Neural crest cell (in vitro differentiated cells): ENCODE results near the gene TGIF2. TPM values are rescaled to one million over a fixed set of nuclear protein-coding genes. Genes with fewer than 3 reads are reported as not detected.

ENCODE experiments used
- DNase-seq: peaks from one replicate; pipeline ENCODE4 v3.0.0; 2021; ENCODE audit warnings: low read depth, mixed read lengths, low spot score
- H3K27ac Mint-ChIP-seq: one replicate; pipeline ENCODE4 v1.8.0; 2021; ENCODE audit warnings: mild to moderate bottlenecking, mixed read lengths; ENCODE audit not compliant: unreplicated experiment
- H3K27me3 Mint-ChIP-seq: 2 replicates; pipeline ENCODE4 v1.8.0; 2021; ENCODE audit warnings: low read depth, mild to moderate bottlenecking, mixed read lengths
- H3K36me3 Mint-ChIP-seq: 2 replicates; pipeline ENCODE4 v1.8.0; 2021; ENCODE audit warnings: low read depth, mild to moderate bottlenecking, mixed read lengths
- H3K4me1 Mint-ChIP-seq: 2 replicates; pipeline ENCODE4 v1.8.0; 2021; ENCODE audit warnings: mixed read lengths
- H3K4me3 Mint-ChIP-seq: one replicate; pipeline ENCODE4 v1.8.0; 2021; ENCODE audit warnings: mild to moderate bottlenecking, mixed read lengths
- H3K9me3 Mint-ChIP-seq: 2 replicates; pipeline ENCODE4 v1.8.0; 2021; ENCODE audit warnings: mixed read lengths
- CTCF ChIP-seq: fragments of 200-600 bp; sonication (generic); conservative IDR thresholded peaks from 2 replicates; pipeline ENCODE4 v1.5.0; 2021; ENCODE audit warnings: antibody characterized with exemption, mild to moderate bottlenecking
- total RNA-seq: library from RNA; stranded (reverse); gene quantifications from 2 replicates; pipeline ENCODE4 v1.2.1, GENCODE V29; 2021

The TGIF2 gene
- total RNA-seq, 1 donor from 2014 or later, result 73.8 TPM

GRCh38 chr20:36571564-36572504, 1.6 kb upstream of the TGIF2 start:
- no peak for TF ChIP-seq CTCF
- Mint-ChIP-seq H3K27me3 (peaks cover 8% of the 10 kb centered on the region), H3K36me3 (no peaks in the 10 kb centered on the region), H3K9me3 (no peaks in the 10 kb centered on the region), H3K27ac (no peak overlapping the region), H3K4me3 (peak overlapping the region; percentile 90), H3K4me1 (peaks cover 38% of the 10 kb centered on the region)
- no peak for DNase-seq

GRCh38 chr20:36572701-36573102, 695 bp upstream of the TGIF2 start:
- peak; percentile 26 for DNase-seq
- H3K4me1 Mint-ChIP-seq, result peaks cover 38% of the 10 kb centered on the region
- H3K27me3 Mint-ChIP-seq, result peaks cover 8% of the 10 kb centered on the region
- no peaks in the 10 kb centered on the region for H3K9me3 Mint-ChIP-seq
- TF ChIP-seq CTCF, result no peak
- no peaks in the 10 kb centered on the region for H3K36me3 Mint-ChIP-seq
- peak overlapping the region; percentile 90 for H3K4me3 Mint-ChIP-seq
- H3K27ac Mint-ChIP-seq, result peak overlapping the region; percentile 54

GRCh38 chr20:36573798-36574365, 485 bp downstream of the TGIF2 start:
- Mint-ChIP-seq H3K36me3 (no peaks in the 10 kb centered on the region), H3K4me1 (peaks cover 38% of the 10 kb centered on the region), H3K4me3 (peak overlapping the region; percentile 96), H3K27ac (peak overlapping the region; percentile 67), H3K9me3 (no peaks in the 10 kb centered on the region), H3K27me3 (peaks cover 8% of the 10 kb centered on the region)
- TF ChIP-seq CTCF, result no peak
- DNase-seq, result no peak

DNA sequence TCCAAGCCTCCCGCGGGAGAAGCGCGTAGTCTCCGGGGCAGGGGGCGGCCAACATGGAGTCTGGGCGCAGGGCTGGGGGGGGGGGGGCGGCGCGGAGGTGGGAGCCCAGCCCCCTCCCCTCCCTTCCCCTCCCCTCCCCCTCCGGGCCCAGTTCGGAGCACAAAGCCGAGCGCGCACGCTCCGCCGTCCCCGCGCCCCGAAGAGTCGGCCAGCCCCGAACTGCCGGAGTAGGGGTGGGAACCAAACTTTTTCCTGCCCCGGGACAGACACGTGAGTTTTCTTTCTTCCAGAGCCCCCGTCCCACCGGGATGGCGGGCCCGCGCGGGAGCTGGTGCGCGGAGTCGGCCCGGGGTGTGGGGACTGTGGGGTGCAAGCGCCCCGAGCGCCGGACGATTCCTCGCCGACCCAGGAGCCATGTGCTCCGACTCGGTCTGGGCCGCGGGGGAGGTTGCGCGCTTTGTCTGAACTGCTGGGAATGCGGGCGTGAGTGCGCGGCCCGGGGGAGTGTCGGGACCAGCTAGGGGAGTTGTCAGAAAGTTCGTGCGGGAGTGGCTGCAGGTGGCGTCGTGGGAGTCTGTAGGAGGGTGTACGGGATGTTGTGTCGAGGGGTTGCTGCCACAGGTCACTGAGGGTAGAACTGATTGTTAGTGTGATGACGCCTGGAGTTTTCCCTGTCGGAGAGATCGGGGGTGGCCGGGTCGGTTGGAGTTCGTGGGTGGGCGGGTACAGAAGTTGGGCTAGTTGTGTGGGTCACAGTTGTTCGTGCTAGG, 1.2 kb downstream of the TGIF2 start:
- H3K9me3 Mint-ChIP-seq, result no peaks in the 10 kb centered on the region
- peak overlapping the region; percentile 97 for H3K27ac Mint-ChIP-seq
- peaks cover 38% of the 10 kb centered on the region for H3K4me1 Mint-ChIP-seq
- no peaks in the 10 kb centered on the region for H3K36me3 Mint-ChIP-seq
- peak overlapping the region; percentile 96 for H3K4me3 Mint-ChIP-seq
- H3K27me3 Mint-ChIP-seq, result peaks cover 8% of the 10 kb centered on the region
- TF ChIP-seq CTCF, result no peak
- peak; percentile 43 for DNase-seq

DNA sequence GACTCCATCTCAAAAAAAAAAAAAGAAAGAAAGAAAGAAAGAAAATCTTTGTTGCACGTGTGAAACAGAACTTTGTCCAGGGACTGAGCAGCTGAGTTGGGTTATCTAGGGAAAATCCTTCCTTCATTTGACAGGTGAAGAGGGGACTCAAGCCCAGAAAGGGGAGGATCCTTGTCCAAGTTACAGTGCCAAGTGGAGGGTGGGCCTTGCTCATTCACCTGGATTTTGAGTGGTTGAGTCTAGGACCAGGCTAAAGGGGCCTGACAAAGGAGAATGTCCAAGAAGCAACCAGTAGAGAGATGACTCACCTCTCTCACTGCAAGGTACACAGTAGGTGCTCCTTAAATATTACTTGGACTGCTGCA, 2.7 kb downstream of the TGIF2 start:
- no peak for DNase-seq
- TF ChIP-seq CTCF, result no peak
- peaks cover 8% of the 10 kb centered on the region for H3K27me3 Mint-ChIP-seq
- H3K4me3 Mint-ChIP-seq, result peak overlapping the region; percentile 96
- H3K27ac Mint-ChIP-seq, result no peak overlapping the region
- H3K36me3 Mint-ChIP-seq, result peaks cover 4% of the 10 kb centered on the region
- no peaks in the 10 kb centered on the region for H3K9me3 Mint-ChIP-seq
- H3K4me1 Mint-ChIP-seq, result peaks cover 38% of the 10 kb centered on the region
